SU-DHL-6 (cell line): Measurements from ENCODE around the gene GSN.

ENCODE experiments used
- H2AFZ ChIP-seq: fragments of 200-600 bp; sonication (generic); 2 replicates; pipeline ENCODE4 v1.6.1; 2014; ENCODE audit warnings: low read depth, mild to moderate bottlenecking, moderate library complexity, mixed read lengths, antibody characterized with exemption, low read length; ENCODE audit not compliant: severe bottlenecking
- H3F3A ChIP-seq: fragments of 200-600 bp; shearing (Covaris generic); 2 replicates; pipeline ENCODE4 v1.6.0; 2016; ENCODE audit warnings: antibody characterized with exemption, mild to moderate bottlenecking; ENCODE audit not compliant: insufficient read depth
- H3K27ac ChIP-seq: fragments of 200-600 bp; sonication (generic); 2 replicates; pipeline ENCODE4 v1.5.1; 2016; ENCODE audit warnings: low read depth, mild to moderate bottlenecking, low read length, moderate library complexity, mixed read lengths
- H3K27me3 ChIP-seq: fragments of 200-600 bp; sonication (generic), shearing (Covaris generic); 2 replicates; pipeline ENCODE4 v1.6.0; 2014; ENCODE audit warnings: mild to moderate bottlenecking, low read length
- H3K36me3 ChIP-seq: fragments of 200-600 bp; sonication (generic); 2 replicates; pipeline ENCODE4 v1.6.1; 2014; ENCODE audit warnings: mild to moderate bottlenecking, low read length, mixed read lengths
- H3K4me2 ChIP-seq: fragments of 300-600, 200-600 bp; shearing (Covaris generic), sonication (generic); 2 replicates; pipeline ENCODE4 v1.6.0; 2014; ENCODE audit warnings: low read length, low read depth, mild to moderate bottlenecking; ENCODE audit not compliant: poor library complexity, severe bottlenecking
- H3K4me3 ChIP-seq: fragments of 200-600 bp; sonication (generic); 2 replicates; pipeline ENCODE4 v1.5.1; 2014; ENCODE audit warnings: antibody characterized with exemption, low read length, mild to moderate bottlenecking, mixed read lengths; ENCODE audit not compliant: insufficient read depth, poor library complexity, severe bottlenecking
- H3K79me2 ChIP-seq: fragments of 200-600 bp; sonication (generic); 2 replicates; pipeline ENCODE4 v1.6.1; 2014; ENCODE audit warnings: mild to moderate bottlenecking, low read length, moderate library complexity; ENCODE audit not compliant: insufficient read depth
- H3K9ac ChIP-seq: fragments of 200-600 bp; sonication (generic); 2 replicates; pipeline ENCODE4 v1.7.0; 2014; ENCODE audit warnings: mild to moderate bottlenecking, low read length
- H3K9me2 ChIP-seq: fragments of 200-600 bp; sonication (generic); replicated peaks from 2 replicates; pipeline ENCODE4 v1.6.1; 2014; ENCODE audit warnings: low read length; ENCODE audit not compliant: insufficient read depth
- H3K9me3 ChIP-seq: fragments of 200-600 bp; sonication (generic); 2 replicates; pipeline ENCODE4 v1.6.1; 2014; ENCODE audit warnings: low read length, mixed read lengths; ENCODE audit not compliant: insufficient read depth
- H4K20me1 ChIP-seq: fragments of 200-600 bp; sonication (generic); 2 replicates; pipeline ENCODE4 v1.6.1; 2014; ENCODE audit warnings: low read depth, mild to moderate bottlenecking, antibody characterized with exemption, low read length, moderate library complexity, mixed read lengths
- EZH2phosphoT487 ChIP-seq: fragments of 200-600 bp; sonication (generic), shearing (Covaris generic); conservative IDR thresholded peaks from 2 replicates; pipeline ENCODE4 v1.6.1; 2018; ENCODE audit warnings: mild to moderate bottlenecking, antibody characterized with exemption, low read length, moderate library complexity, mixed read lengths
- TF ChIP-seq, protein P1 (sequence below): fragments of 200-600 bp; sonication (generic); IDR thresholded peaks from one replicate; pipeline ENCODE4 v1.5.1; 2017; ENCODE audit warnings: antibody characterized with exemption, mild to moderate bottlenecking, low read length, moderate library complexity; ENCODE audit not compliant: insufficient read depth, poor library complexity, severe bottlenecking

Gene GSN

GRCh38 chr9:121333950-121334773 is 66.2 kb downstream of the GSN start:
- no peak overlapping the region for H3K4me2 ChIP-seq
- no peaks in the 10 kb centered on the region for H4K20me1 ChIP-seq
- H3K9ac ChIP-seq: no peak overlapping the region
- no peaks in the 10 kb centered on the region for H3F3A ChIP-seq
- no peaks in the 10 kb centered on the region for H3K36me3 ChIP-seq
- no peaks in the 10 kb centered on the region for H3K9me2 ChIP-seq
- H3K27ac ChIP-seq: no peak overlapping the region
- no peak overlapping the region for H2AFZ ChIP-seq
- no peak overlapping the region for H3K4me3 ChIP-seq
- H3K27me3 ChIP-seq: no peaks in the 10 kb centered on the region
- no peaks in the 10 kb centered on the region for H3K9me3 ChIP-seq
- no peaks in the 10 kb centered on the region for H3K79me2 ChIP-seq
- TF ChIP-seq, protein P1, sequence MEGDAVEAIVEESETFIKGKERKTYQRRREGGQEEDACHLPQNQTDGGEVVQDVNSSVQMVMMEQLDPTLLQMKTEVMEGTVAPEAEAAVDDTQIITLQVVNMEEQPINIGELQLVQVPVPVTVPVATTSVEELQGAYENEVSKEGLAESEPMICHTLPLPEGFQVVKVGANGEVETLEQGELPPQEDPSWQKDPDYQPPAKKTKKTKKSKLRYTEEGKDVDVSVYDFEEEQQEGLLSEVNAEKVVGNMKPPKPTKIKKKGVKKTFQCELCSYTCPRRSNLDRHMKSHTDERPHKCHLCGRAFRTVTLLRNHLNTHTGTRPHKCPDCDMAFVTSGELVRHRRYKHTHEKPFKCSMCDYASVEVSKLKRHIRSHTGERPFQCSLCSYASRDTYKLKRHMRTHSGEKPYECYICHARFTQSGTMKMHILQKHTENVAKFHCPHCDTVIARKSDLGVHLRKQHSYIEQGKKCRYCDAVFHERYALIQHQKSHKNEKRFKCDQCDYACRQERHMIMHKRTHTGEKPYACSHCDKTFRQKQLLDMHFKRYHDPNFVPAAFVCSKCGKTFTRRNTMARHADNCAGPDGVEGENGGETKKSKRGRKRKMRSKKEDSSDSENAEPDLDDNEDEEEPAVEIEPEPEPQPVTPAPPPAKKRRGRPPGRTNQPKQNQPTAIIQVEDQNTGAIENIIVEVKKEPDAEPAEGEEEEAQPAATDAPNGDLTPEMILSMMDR: no peak
- TF ChIP-seq EZH2phosphoT487: no peak

DNA sequence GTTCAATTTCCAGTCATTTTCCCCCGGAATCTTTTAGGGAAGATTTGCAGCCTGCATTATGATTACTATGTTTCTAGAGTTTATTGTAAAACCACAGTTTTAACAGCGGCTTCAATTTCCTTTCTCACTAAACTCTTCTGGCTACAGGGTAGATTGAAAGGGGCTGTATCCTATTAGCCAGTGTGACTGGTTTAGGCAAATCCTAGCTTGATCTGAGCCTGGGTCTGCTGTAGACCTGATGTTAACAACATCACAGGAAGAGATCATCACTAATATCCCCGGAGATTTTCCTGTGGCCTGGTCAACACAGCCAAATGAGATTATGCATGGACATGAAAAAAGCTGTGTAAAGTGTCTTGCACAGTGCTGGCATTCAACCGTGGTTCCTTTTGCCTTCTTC is 68.7 kb downstream of the GSN start:
- H3K4me3 ChIP-seq: no peak overlapping the region
- H3K9ac ChIP-seq: no peak overlapping the region
- H3K9me3 ChIP-seq: no peaks in the 10 kb centered on the region
- no peaks in the 10 kb centered on the region for H4K20me1 ChIP-seq
- no peaks in the 10 kb centered on the region for H3K79me2 ChIP-seq
- no peak overlapping the region for H2AFZ ChIP-seq
- TF ChIP-seq, protein P1: no peak
- TF ChIP-seq EZH2phosphoT487: no peak
- H3K27me3 ChIP-seq: no peaks in the 10 kb centered on the region
- no peaks in the 10 kb centered on the region for H3K36me3 ChIP-seq
- no peaks in the 10 kb centered on the region for H3K9me2 ChIP-seq
- no peaks in the 10 kb centered on the region for H3F3A ChIP-seq
- no peak overlapping the region for H3K27ac ChIP-seq
- H3K4me2 ChIP-seq: no peak overlapping the region

DNA sequence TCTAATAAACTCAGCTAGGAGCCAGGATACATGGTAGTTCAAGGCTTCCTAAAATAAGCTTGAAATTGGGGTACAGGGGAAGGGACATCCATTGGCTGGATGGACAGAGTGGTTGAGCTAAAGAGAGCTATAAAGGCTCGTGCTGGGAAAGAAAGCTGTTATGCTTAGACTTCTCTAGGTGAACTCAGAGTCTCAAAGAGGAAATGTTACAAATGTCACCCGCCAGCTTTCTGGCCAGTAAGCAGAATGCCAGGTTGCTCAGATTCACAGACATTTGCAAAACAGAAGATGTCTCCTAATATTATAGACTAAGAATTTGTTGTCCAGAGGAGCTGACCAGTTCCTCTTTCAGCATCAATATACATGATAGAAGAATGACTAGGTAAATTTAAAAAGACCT is 71.5 kb downstream of the GSN start:
- Histone ChIP-seq H3K27me3 (no peaks in the 10 kb centered on the region), H3F3A (no peaks in the 10 kb centered on the region), H3K79me2 (no peaks in the 10 kb centered on the region), H3K4me3 (no peak overlapping the region), H3K36me3 (no peaks in the 10 kb centered on the region), H4K20me1 (no peaks in the 10 kb centered on the region), H3K4me2 (no peak overlapping the region), H2AFZ (no peak overlapping the region), H3K9me2 (no peaks in the 10 kb centered on the region), H3K9ac (no peak overlapping the region), H3K9me3 (no peaks in the 10 kb centered on the region), H3K27ac (no peak overlapping the region)
- TF ChIP-seq EZH2phosphoT487: no peak
- TF ChIP-seq, protein P1: no peak
